ENCODE measurements around the gene CBY2.

CBY2 gene

GRCh38 chr13:45763419-45763818, 61.3 kb downstream of the CBY2 start:
- no peak overlapping the region for H3K4me3 ChIP-seq (ENCODE audit: low read depth, low read length)
- DNase-seq (ENCODE audit: low read depth) = no peak
- TF ChIP-seq, protein P1, sequence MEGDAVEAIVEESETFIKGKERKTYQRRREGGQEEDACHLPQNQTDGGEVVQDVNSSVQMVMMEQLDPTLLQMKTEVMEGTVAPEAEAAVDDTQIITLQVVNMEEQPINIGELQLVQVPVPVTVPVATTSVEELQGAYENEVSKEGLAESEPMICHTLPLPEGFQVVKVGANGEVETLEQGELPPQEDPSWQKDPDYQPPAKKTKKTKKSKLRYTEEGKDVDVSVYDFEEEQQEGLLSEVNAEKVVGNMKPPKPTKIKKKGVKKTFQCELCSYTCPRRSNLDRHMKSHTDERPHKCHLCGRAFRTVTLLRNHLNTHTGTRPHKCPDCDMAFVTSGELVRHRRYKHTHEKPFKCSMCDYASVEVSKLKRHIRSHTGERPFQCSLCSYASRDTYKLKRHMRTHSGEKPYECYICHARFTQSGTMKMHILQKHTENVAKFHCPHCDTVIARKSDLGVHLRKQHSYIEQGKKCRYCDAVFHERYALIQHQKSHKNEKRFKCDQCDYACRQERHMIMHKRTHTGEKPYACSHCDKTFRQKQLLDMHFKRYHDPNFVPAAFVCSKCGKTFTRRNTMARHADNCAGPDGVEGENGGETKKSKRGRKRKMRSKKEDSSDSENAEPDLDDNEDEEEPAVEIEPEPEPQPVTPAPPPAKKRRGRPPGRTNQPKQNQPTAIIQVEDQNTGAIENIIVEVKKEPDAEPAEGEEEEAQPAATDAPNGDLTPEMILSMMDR (conservative IDR thresholded peaks at IDR 0.05; ENCODE audit: low read depth, low read length) = no peak
